Measurements from ENCODE around the gene CYSRT1. TPM values are rescaled to one million over a fixed set of nuclear protein-coding genes. Genes with fewer than 3 reads are reported as not detected.

The CYSRT1 gene
- total RNA-seq, 2 donors from 2014 or later = 0.64 TPM; not detected in 1

DNA sequence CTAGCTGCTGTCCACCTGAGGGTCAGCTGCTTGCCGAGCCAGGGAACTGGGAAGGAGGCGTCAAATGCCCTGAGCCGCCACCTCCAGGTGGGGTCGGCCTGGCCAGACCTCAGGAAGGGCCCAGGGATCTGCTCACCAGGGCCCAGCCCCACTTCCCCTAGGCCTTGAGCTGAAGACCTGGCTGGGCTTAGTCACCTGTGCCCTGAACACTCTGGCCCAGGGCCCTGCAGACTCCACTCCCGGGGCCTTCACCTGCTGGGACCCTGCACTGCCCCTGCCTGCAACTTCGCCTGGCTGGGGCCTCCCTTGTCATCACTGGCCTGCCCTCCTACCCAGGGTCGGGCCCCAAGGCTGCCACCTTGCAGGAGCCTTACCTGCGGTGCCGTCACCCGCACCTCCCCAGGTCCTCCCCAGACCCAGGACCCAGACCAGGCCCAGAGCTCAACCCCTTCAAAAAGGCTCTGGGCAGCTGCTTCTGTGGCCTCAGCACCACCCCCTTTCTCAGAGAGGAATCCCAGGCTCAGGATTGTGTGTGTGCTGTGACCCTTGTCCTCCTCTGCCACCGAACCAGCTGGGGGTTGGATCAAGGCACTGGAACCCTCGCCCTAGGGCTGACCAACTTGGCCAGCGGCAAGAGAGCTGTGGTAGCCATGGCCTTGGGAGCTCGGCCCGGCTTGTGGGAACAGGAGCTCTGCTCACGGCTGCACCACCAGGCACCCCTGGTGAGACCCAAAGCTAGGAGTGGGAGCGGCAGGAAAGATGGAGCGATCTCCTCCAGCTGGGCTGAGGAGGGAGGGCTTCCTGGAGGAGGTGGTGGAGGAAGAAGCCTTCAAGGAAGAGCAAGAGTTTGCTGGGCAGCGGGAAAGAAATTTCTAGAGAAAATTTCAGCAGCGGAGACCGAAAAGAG, 29.0 kb downstream of the CYSRT1 start:
- Histone ChIP-seq H3K36me3 (no peaks in the 10 kb centered on the region), H3K9ac (ENCODE audit: low read depth in 2 of 2, low read length in 2 of 2) (peak overlapping the region; percentile 70 to 88), H3K27ac (peak overlapping the region; percentile 72), H3K27me3 (no peaks in the 10 kb centered on the region), H3K9me3 (no peaks in the 10 kb centered on the region), H3K4me3 (peak overlapping the region; percentile 92), H3K4me1 (peaks cover 11% of the 10 kb centered on the region)
- TF ChIP-seq, protein P1, sequence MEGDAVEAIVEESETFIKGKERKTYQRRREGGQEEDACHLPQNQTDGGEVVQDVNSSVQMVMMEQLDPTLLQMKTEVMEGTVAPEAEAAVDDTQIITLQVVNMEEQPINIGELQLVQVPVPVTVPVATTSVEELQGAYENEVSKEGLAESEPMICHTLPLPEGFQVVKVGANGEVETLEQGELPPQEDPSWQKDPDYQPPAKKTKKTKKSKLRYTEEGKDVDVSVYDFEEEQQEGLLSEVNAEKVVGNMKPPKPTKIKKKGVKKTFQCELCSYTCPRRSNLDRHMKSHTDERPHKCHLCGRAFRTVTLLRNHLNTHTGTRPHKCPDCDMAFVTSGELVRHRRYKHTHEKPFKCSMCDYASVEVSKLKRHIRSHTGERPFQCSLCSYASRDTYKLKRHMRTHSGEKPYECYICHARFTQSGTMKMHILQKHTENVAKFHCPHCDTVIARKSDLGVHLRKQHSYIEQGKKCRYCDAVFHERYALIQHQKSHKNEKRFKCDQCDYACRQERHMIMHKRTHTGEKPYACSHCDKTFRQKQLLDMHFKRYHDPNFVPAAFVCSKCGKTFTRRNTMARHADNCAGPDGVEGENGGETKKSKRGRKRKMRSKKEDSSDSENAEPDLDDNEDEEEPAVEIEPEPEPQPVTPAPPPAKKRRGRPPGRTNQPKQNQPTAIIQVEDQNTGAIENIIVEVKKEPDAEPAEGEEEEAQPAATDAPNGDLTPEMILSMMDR (IDR thresholded peaks at IDR 0.05) = no peak
- DNase-seq = peak; percentile 66
- intact Hi-C loops (cut with DNase I) = no loop called here

DNA sequence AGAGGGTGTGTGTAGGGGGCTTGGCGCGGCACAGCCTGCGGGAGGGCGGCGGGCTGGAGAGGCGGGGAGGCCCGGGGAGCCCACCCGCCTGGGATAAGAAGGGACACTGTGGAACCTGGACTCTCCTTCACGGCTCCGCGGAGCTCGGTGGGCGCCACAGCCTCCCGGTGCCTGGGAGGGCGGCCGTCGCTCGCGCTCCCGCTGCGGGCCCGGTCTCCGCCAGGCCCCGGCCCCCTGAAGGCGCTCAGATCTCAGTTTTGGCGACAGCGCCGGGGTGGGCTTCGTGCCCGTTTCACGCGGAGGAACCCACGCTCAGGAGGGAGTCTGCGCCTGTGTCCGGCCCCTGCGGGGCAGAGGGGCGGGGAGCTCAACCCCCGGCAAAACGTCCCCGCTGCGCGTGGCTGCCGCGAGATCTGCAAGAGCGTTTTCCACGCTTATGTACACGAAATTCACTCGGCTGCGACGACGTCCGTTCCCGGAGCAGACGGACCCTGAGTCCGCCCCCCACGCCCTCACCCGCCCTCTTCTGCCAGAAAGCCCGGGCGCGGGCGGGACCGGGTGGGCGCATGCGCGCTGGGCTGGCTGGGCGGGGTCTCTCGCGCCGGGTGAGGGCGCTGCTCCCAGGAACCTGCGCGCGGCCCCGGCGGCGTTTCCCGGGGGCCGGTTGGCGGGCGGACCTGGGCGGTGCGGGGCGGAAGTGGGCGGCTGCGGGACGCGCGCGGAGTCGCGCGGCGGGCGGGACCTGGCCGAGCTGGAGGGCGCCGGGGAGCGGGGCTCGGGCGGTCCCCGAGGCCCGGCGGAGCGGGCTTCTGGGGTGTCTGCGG, 29.9 kb downstream of the CYSRT1 start, which contains the start of gene NELFB:
Gene NELFB, plus strand, starts transcription at position 704 of the 824 bp plus-strand sequence.
- intact Hi-C loops (cut with DNase I) = no loop called here
- TF ChIP-seq, protein P1 (IDR thresholded peaks at IDR 0.05) = no peak

DNA sequence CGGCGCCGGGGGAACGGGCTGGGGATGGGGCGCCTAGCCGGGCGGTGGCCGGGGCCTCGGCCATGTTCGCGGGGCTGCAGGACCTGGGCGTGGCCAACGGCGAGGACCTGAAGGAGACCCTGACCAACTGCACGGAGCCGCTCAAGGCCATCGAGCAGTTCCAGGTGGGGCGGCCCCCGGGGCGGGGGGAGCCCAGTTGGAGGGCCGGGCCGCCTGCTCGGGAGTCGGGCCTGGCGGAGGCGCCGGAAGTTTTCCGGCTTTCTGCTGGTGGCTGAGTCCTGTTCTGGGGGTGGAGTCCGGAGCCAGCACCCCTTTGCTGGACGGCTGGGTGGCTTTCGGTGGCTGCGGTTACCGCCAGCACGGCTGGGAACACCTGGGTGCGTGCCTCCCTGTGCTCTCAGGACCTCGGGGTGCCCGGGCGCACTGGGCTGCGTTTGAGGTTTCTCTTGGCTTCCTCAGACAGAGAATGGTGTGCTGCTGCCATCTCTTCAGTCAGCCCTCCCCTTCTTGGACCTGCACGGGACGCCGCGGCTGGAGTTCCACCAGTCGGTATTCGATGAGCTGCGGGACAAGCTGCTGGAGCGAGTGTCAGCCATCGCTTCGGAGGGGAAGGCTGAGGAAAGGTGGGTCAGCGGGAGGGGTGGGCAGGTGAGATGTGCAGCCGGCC, 30.6 kb downstream of the CYSRT1 start:
- Histone ChIP-seq H3K27ac (peak overlapping the region; percentile 69), H3K9me3 (no peaks in the 10 kb centered on the region), H3K9ac (ENCODE audit: low read depth in 2 of 2, low read length in 2 of 2) (peak overlapping the region; percentile 78 to 89), H3K4me1 (peaks cover 11% of the 10 kb centered on the region), H3K27me3 (no peaks in the 10 kb centered on the region), H3K4me3 (peak overlapping the region; percentile 92), H3K36me3 (no peaks in the 10 kb centered on the region)
- intact Hi-C loops (cut with DNase I) = no loop called here
- TF ChIP-seq, protein P1 (IDR thresholded peaks at IDR 0.05) = no peak
- DNase-seq = peak; percentile 65

More for the DNA sequence above, 29.9 kb downstream of the CYSRT1 start, which contains the start of gene NELFB:
- Histone ChIP-seq H3K4me1 (peaks cover 11% of the 10 kb centered on the region), H3K36me3 (no peaks in the 10 kb centered on the region), H3K9ac (ENCODE audit: low read depth in 2 of 2, low read length in 2 of 2) (peak within 1 kb of the TSS; percentile 78 to 89), H3K27me3 (no peaks in the 10 kb centered on the region), H3K9me3 (no peaks in the 10 kb centered on the region), H3K27ac (peak within 1 kb of the TSS; percentile 72), H3K4me3 (peak within 1 kb of the TSS; percentile 92)
- DNase-seq = peak; percentile 95

DNA sequence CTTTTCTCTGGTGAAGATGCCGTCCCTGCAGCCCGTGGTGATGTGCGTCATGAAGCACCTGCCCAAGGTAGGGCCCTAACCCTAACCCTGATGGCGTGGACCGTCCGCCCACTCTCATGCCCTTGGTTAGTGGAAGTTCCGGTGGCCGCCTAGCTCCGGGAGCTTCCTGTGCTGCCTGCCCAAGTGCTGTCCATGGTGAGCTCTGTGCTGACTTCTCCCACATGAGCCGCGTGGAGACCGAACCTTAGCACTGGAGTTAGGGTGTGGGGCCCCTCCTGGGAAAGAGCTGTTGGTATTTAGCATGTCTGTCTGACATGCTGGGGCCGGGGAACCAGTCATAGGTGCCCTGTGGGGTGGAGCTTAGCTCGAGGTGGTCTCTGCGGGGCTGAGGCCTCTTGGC, 31.4 kb downstream of the CYSRT1 start:
- Histone ChIP-seq H3K9ac (ENCODE audit: low read depth in 2 of 2, low read length in 2 of 2) (peak overlapping the region; percentile 78 to 89), H3K27me3 (no peaks in the 10 kb centered on the region), H3K9me3 (no peaks in the 10 kb centered on the region), H3K4me1 (peaks cover 11% of the 10 kb centered on the region), H3K4me3 (peak overlapping the region; percentile 92), H3K36me3 (no peaks in the 10 kb centered on the region), H3K27ac (no peak overlapping the region)
- TF ChIP-seq, protein P1 (IDR thresholded peaks at IDR 0.05) = no peak
- DNase-seq = no peak
- intact Hi-C loops (cut with DNase I) = no loop called here

DNA sequence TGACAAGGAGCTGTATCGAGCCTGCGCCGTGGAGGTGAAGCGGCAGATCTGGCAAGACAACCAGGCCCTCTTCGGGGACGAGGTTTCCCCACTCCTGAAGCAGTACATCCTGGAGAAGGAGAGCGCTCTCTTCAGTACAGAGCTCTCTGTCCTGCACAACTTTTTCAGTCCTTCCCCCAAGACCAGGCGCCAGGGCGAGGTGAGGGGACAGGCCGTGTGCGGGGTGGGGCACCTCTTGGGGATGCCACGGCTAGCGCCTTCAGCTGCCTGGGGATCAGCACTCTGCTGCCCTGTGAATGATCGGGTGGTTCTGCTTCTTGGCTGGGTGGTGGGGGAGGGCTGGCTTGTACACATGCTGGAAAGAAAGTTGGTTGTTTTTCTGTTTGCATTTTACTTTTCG, 31.9 kb downstream of the CYSRT1 start:
- intact Hi-C loops (cut with DNase I) = no loop called here
- Histone ChIP-seq H3K9me3 (no peaks in the 10 kb centered on the region), H3K36me3 (no peaks in the 10 kb centered on the region), H3K27me3 (no peaks in the 10 kb centered on the region), H3K4me1 (peaks cover 11% of the 10 kb centered on the region), H3K4me3 (no peak overlapping the region), H3K9ac (ENCODE audit: low read depth in 2 of 2, low read length in 2 of 2) (no peak overlapping the region), H3K27ac (no peak overlapping the region)
- no peak for DNase-seq
- TF ChIP-seq, protein P1 (IDR thresholded peaks at IDR 0.05) = no peak
